ENCODE results near the gene ID2. TPM values are rescaled to one million over a fixed set of nuclear protein-coding genes. Genes with fewer than 3 reads are reported as not detected.

The ID2 gene
- total and polyA plus RNA-seq, 7 donors: 4.1 to 33.0 (median 14.7) TPM

GRCh38 chr2:8692783-8693156 lies 10.9 kb downstream of the ID2 start:
- whole genome bisulfite sequencing, 3 donors: 46 to 55% (median 48%) methylated on average over 7 of the region's 7 CpGs
- H3K4me3 ChIP-seq: no peak overlapping the region
- DNase-seq: no peak
- intact Hi-C loops (cut with DNase I): loop anchor here in 1 of 2 donors (2.0 kb wide), 1 partner anchor 1264 kb away; no protein-coding TSS in a partner anchor
- no peaks in the 10 kb centered on the region for H3K9me3 ChIP-seq
- H3K36me3 ChIP-seq (ENCODE audit: insufficient read depth in 1 of 2, low read depth in 1 of 2): no peaks in the 10 kb centered on the region
- ATAC-seq: no peak
- no peaks in the 10 kb centered on the region for H3K4me1 ChIP-seq
- no peak overlapping the region for H3K27ac ChIP-seq
- TF ChIP-seq CTCF (IDR thresholded peaks at IDR 0.05): no peak
- H3K27me3 ChIP-seq (ENCODE audit: insufficient read depth in 3 of 3, low read length in 2 of 3): peaks cover 0 to 18% (median 2%) of the 10 kb centered on the region in 3 donors

- peak in 1 of 2 donors; percentile 38 for DNase-seq
- WGBS, 3 donors: 16 to 27% (median 19%) methylated on average over 25 to 30 of the region's 30 CpGs
- Histone ChIP-seq H3K27me3 (ENCODE audit: insufficient read depth in 3 of 3, low read length in 2 of 3) (peaks cover 0 to 18% (median 2%) of the 10 kb centered on the region in 3 donors), H3K9me3 (no peaks in the 10 kb centered on the region), H3K36me3 (ENCODE audit: insufficient read depth in 1 of 2, low read depth in 1 of 2) (no peaks in the 10 kb centered on the region), H3K4me3 (no peak overlapping the region), H3K4me1 (no peaks in the 10 kb centered on the region), H3K27ac (no peak overlapping the region)
- intact Hi-C loops (cut with DNase I): loop anchor here in 1 of 2 donors (2.0 kb wide), 1 partner anchor 1264 kb away; no protein-coding TSS in a partner anchor
- ATAC-seq: peak in 2 of 4 donors; percentile 54 to 69
- TF ChIP-seq CTCF (IDR thresholded peaks at IDR 0.05): peak; percentile 44
Measured at GRCh38 chr2:8693157-8693821, 11.4 kb downstream of the ID2 start.

GRCh38 chr2:8694737-8695136 lies 12.9 kb downstream of the ID2 start:
- H3K27me3 ChIP-seq (ENCODE audit: insufficient read depth in 3 of 3, low read length in 2 of 3): peaks cover 0 to 18% (median 2%) of the 10 kb centered on the region in 3 donors
- no peak for TF ChIP-seq CTCF (IDR thresholded peaks at IDR 0.05)
- H3K4me3 ChIP-seq: no peak overlapping the region
- no peak overlapping the region for H3K27ac ChIP-seq
- no peak for DNase-seq
- H3K36me3 ChIP-seq (ENCODE audit: insufficient read depth in 1 of 2, low read depth in 1 of 2): no peaks in the 10 kb centered on the region
- ATAC-seq: no peak
- intact Hi-C loops (cut with DNase I): no loop called here
- no peaks in the 10 kb centered on the region for H3K9me3 ChIP-seq
- H3K4me1 ChIP-seq: no peaks in the 10 kb centered on the region
- WGBS, 3 donors: 82 to 87% (median 83%) methylated on average over 8 of the region's 8 CpGs

GRCh38 chr2:8697190-8697589 lies 15.3 kb downstream of the ID2 start:
- Histone ChIP-seq H3K9me3 (no peaks in the 10 kb centered on the region), H3K27ac (no peak overlapping the region), H3K27me3 (ENCODE audit: insufficient read depth in 3 of 3, low read length in 2 of 3) (peaks cover 0 to 14% (median 0%) of the 10 kb centered on the region in 3 donors), H3K36me3 (ENCODE audit: insufficient read depth in 1 of 2, low read depth in 1 of 2) (no peaks in the 10 kb centered on the region), H3K4me3 (no peak overlapping the region), H3K4me1 (no peaks in the 10 kb centered on the region)
- WGBS, 3 donors: 78 to 84% (median 83%) methylated on average over 5 of the region's 5 CpGs
- no peak for ATAC-seq
- intact Hi-C loops (cut with DNase I): no loop called here
- no peak for TF ChIP-seq CTCF (IDR thresholded peaks at IDR 0.05)
- no peak for DNase-seq

GRCh38 chr2:8699839-8700238 lies 18.0 kb downstream of the ID2 start:
- Histone ChIP-seq H3K36me3 (ENCODE audit: insufficient read depth in 1 of 2, low read depth in 1 of 2) (no peaks in the 10 kb centered on the region), H3K27me3 (ENCODE audit: insufficient read depth in 3 of 3, low read length in 2 of 3) (no peaks in the 10 kb centered on the region), H3K27ac (no peak overlapping the region), H3K9me3 (no peaks in the 10 kb centered on the region), H3K4me1 (no peaks in the 10 kb centered on the region), H3K4me3 (no peak overlapping the region)
- DNase-seq: no peak
- WGBS, 3 donors: 81 to 85% (median 84%) methylated on average over 7 of the region's 7 CpGs
- intact Hi-C loops (cut with DNase I): no loop called here
- TF ChIP-seq CTCF (IDR thresholded peaks at IDR 0.05): no peak
- no peak for ATAC-seq
